Measurements from ENCODE around the gene EPHA4.

Gene EPHA4

DNA sequence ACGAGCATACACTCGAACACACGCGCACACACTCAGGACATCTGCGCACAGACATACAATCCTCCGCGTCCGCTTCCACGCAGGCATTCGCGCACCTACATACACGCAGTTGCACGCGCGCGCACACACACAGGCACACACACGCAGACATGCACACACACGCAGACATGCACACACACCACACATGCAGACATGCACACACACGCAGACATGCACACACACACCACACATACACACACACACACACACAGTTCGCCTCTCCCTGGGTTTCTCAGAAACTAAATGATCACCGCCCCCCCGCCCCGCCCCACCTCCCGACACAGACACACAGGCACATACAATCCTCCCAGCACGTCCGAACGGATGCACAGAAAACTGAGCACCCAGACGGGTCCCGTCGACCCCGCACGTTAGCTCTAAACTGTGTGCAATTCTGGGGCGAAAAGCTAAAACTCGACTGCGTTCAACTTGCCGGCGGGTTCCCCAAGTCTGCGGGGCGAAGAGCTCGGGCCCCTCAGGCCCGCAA lies 1.0 kb downstream of the EPHA4 start:
- WGBS, result 17% methylated on average over 41 of the region's 41 CpGs
- Histone ChIP-seq H2BK12ac (ENCODE audit: low read length in 2 of 2) (peak overlapping the region in 1 of 2 experiments; percentile 45), H3K4ac (ENCODE audit: low read depth in 1 of 2, low read length in 2 of 2) (no peak overlapping the region), H3K27me3 (ENCODE audit: control insufficient read depth in 1 of 2, insufficient read depth in 1 of 2, low read length in 2 of 2) (no peaks in the 10 kb centered on the region), H2BK5ac (ENCODE audit: low read depth, low read length, poor library complexity, severe bottlenecking) (no peak overlapping the region), H3K9me3 (ENCODE audit: control insufficient read depth, low read length) (no peaks in the 10 kb centered on the region), H3K4me2 (ENCODE audit: low read length, poor library complexity, severe bottlenecking) (peak overlapping the region; percentile 77), H3K14ac (ENCODE audit: low read length in 2 of 2) (peak overlapping the region in 1 of 2 experiments; percentile 94), H2BK120ac (ENCODE audit: low read depth, low read length) (no peak overlapping the region), H3K9ac (ENCODE audit: low read length) (peak overlapping the region; percentile 92), H4K91ac (ENCODE audit: low read length) (no peak overlapping the region), H3K27ac (ENCODE audit: low read length, poor library complexity, severe bottlenecking) (no peak overlapping the region), H3K4me1 (ENCODE audit: control insufficient read depth, insufficient read depth, low read depth, low read length) (peaks cover 11% of the 10 kb centered on the region), H2AK5ac (ENCODE audit: low read length, severe bottlenecking) (no peak overlapping the region), H2BK15ac (ENCODE audit: low read depth, poor library complexity, severe bottlenecking) (no peak overlapping the region), H2AFZ (ENCODE audit: low read depth, low read length) (peak overlapping the region; percentile 29), H3K36me3 (ENCODE audit: control insufficient read depth in 1 of 2, insufficient read depth in 2 of 2, low read depth in 1 of 2, low read length in 2 of 2) (peaks cover 0 to 4% of the 10 kb centered on the region in 2 experiments), H3K79me1 (replicated peaks; ENCODE audit: low read length, poor library complexity, severe bottlenecking) (peaks cover 7% of the 10 kb centered on the region), H3K18ac (ENCODE audit: low read depth in 1 of 2, low read length in 2 of 2) (peak overlapping the region in 1 of 2 experiments; percentile 86), H3K23ac (ENCODE audit: low read length in 2 of 2) (peak overlapping the region in 1 of 2 experiments; percentile 75), H4K8ac (ENCODE audit: low read length) (no peak overlapping the region), H3K4me3 (ENCODE audit: insufficient read depth in 1 of 2, low read depth in 1 of 2, low read length in 2 of 2) (peak overlapping the region; percentile 82 to 100)
- DNase-seq, result peak; percentile 48

DNA sequence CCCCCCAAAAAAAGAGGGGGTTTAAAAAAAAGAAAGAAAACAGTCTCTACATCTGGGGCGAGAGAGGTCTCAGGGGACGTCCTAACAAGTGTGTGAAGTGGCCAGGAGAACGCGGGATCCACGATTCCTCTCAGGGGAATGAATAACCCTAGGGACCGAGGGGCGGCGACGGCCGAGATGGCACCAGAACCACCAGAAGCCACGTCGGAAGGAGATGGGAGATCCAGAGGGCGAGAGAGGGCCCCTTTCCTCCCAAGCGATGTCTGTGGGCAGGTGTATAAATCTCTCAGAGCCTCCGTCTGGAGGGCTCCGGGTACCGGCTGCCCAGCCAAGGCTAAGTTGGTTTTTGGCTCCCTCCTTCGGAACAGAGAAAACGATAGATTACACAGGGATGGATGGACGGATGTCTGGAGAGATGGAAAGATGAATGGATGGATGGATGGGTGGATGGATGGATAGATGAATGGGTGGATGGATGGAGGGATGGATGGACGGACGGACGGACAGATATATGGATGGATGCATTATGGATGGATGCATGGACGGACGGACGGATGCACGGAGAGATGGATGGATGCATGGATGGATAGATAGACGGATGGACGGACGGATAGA lies 1.7 kb downstream of the EPHA4 start:
- H3K4me3 ChIP-seq (ENCODE audit: insufficient read depth in 1 of 2, low read depth in 1 of 2, low read length in 2 of 2), result peak overlapping the region; percentile 82 to 100
- peaks cover 11% of the 10 kb centered on the region for H3K4me1 ChIP-seq (ENCODE audit: control insufficient read depth, insufficient read depth, low read depth, low read length)
- H3K14ac ChIP-seq (ENCODE audit: low read length in 2 of 2), result peak overlapping the region in 1 of 2 experiments; percentile 94
- H3K9ac ChIP-seq (ENCODE audit: low read length), result peak overlapping the region; percentile 92
- no peak overlapping the region for H2BK5ac ChIP-seq (ENCODE audit: low read depth, low read length, poor library complexity, severe bottlenecking)
- H3K27ac ChIP-seq (ENCODE audit: low read length, poor library complexity, severe bottlenecking), result peak overlapping the region; percentile 23
- peak; percentile 34 for DNase-seq
- peaks cover 7% of the 10 kb centered on the region for H3K79me1 ChIP-seq (replicated peaks; ENCODE audit: low read length, poor library complexity, severe bottlenecking)
- no peak overlapping the region for H2AK5ac ChIP-seq (ENCODE audit: low read length, severe bottlenecking)
- no peak overlapping the region for H3K4ac ChIP-seq (ENCODE audit: low read depth in 1 of 2, low read length in 2 of 2)
- H3K23ac ChIP-seq (ENCODE audit: low read length in 2 of 2), result no peak overlapping the region
- H2BK15ac ChIP-seq (ENCODE audit: low read depth, poor library complexity, severe bottlenecking), result no peak overlapping the region
- H4K8ac ChIP-seq (ENCODE audit: low read length), result no peak overlapping the region
- no peak overlapping the region for H2BK12ac ChIP-seq (ENCODE audit: low read length in 2 of 2)
- no peak overlapping the region for H2AFZ ChIP-seq (ENCODE audit: low read depth, low read length)
- H2BK120ac ChIP-seq (ENCODE audit: low read depth, low read length), result no peak overlapping the region
- WGBS, result 7% methylated on average over 26 of the region's 30 CpGs
- no peak overlapping the region for H4K91ac ChIP-seq (ENCODE audit: low read length)
- no peaks in the 10 kb centered on the region for H3K27me3 ChIP-seq (ENCODE audit: control insufficient read depth in 1 of 2, insufficient read depth in 1 of 2, low read length in 2 of 2)
- H3K4me2 ChIP-seq (ENCODE audit: low read length, poor library complexity, severe bottlenecking), result peak overlapping the region; percentile 53
- no peaks in the 10 kb centered on the region for H3K9me3 ChIP-seq (ENCODE audit: control insufficient read depth, low read length)
- peaks cover 0 to 4% of the 10 kb centered on the region in 2 experiments for H3K36me3 ChIP-seq (ENCODE audit: control insufficient read depth in 1 of 2, insufficient read depth in 2 of 2, low read depth in 1 of 2, low read length in 2 of 2)
- H3K18ac ChIP-seq (ENCODE audit: low read depth in 1 of 2, low read length in 2 of 2), result no peak overlapping the region

DNA sequence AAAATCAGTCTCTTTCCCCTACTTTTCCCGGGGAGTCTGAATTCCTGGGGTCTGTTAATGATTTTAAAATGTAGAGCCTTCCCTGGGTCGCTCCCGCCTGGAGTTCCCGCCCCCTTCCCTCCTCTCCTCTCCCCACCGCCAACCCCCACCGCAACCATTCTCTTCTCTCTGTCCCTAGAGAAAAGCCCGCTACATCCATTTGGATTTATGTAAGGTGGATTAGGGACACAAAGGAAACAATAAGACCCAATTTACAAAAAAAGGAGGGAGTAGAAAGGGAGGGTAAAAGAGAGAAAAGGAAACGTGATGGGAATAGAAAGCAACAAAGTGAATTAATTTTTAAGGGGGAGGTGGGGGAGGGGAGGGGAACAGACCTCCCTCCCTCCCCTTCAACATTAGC lies 2.2 kb downstream of the EPHA4 start:
- H4K91ac ChIP-seq (ENCODE audit: low read length), result no peak overlapping the region
- H3K23ac ChIP-seq (ENCODE audit: low read length in 2 of 2), result no peak overlapping the region
- H2AK5ac ChIP-seq (ENCODE audit: low read length, severe bottlenecking), result no peak overlapping the region
- no peak overlapping the region for H3K27ac ChIP-seq (ENCODE audit: low read length, poor library complexity, severe bottlenecking)
- H2BK120ac ChIP-seq (ENCODE audit: low read depth, low read length), result no peak overlapping the region
- no peak overlapping the region for H2BK12ac ChIP-seq (ENCODE audit: low read length in 2 of 2)
- H2BK15ac ChIP-seq (ENCODE audit: low read depth, poor library complexity, severe bottlenecking), result peak overlapping the region; percentile 26
- H3K4me3 ChIP-seq (ENCODE audit: insufficient read depth in 1 of 2, low read depth in 1 of 2, low read length in 2 of 2), result peak overlapping the region; percentile 82 to 100
- H3K27me3 ChIP-seq (ENCODE audit: control insufficient read depth in 1 of 2, insufficient read depth in 1 of 2, low read length in 2 of 2), result no peaks in the 10 kb centered on the region
- no peak overlapping the region for H4K8ac ChIP-seq (ENCODE audit: low read length)
- peak overlapping the region; percentile 92 for H3K9ac ChIP-seq (ENCODE audit: low read length)
- H3K79me1 ChIP-seq (replicated peaks; ENCODE audit: low read length, poor library complexity, severe bottlenecking), result peaks cover 7% of the 10 kb centered on the region
- no peak overlapping the region for H3K18ac ChIP-seq (ENCODE audit: low read depth in 1 of 2, low read length in 2 of 2)
- peaks cover 11% of the 10 kb centered on the region for H3K4me1 ChIP-seq (ENCODE audit: control insufficient read depth, insufficient read depth, low read depth, low read length)
- no peaks in the 10 kb centered on the region for H3K9me3 ChIP-seq (ENCODE audit: control insufficient read depth, low read length)
- H3K4me2 ChIP-seq (ENCODE audit: low read length, poor library complexity, severe bottlenecking), result peak overlapping the region; percentile 53
- no peak overlapping the region for H3K14ac ChIP-seq (ENCODE audit: low read length in 2 of 2)
- DNase-seq, result no peak
- no peak overlapping the region for H2AFZ ChIP-seq (ENCODE audit: low read depth, low read length)
- peaks cover 0 to 4% of the 10 kb centered on the region in 2 experiments for H3K36me3 ChIP-seq (ENCODE audit: control insufficient read depth in 1 of 2, insufficient read depth in 2 of 2, low read depth in 1 of 2, low read length in 2 of 2)
- 0% methylated on average over 1 of the region's 8 CpGs for WGBS
- peak overlapping the region; percentile 33 for H2BK5ac ChIP-seq (ENCODE audit: low read depth, low read length, poor library complexity, severe bottlenecking)
- no peak overlapping the region for H3K4ac ChIP-seq (ENCODE audit: low read depth in 1 of 2, low read length in 2 of 2)

DNA sequence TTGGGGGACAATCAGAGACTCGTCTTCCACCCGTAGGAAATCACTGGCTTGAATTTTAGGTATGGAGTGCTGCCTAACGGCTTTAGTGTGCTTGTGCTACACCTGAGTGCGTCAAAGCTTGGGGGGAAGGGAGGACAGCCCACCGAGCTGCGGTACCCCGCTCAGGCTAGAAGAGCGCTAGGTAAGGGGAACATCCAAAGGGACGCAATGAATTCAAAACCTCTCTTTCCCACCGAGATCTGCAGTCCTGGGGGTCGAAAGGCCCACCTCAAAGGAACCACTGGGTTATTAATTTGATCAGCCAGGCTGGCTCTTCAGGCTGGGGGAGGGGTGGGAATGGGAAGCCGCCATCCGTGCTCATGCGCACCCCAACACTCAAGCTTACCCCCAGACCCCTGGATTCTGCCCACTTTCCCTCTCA lies 2.7 kb downstream of the EPHA4 start:
- H2AK5ac ChIP-seq (ENCODE audit: low read length, severe bottlenecking), result peak overlapping the region; percentile 81
- H3K23ac ChIP-seq (ENCODE audit: low read length in 2 of 2), result no peak overlapping the region
- no peak overlapping the region for H3K9ac ChIP-seq (ENCODE audit: low read length)
- peak overlapping the region; percentile 26 for H2BK15ac ChIP-seq (ENCODE audit: low read depth, poor library complexity, severe bottlenecking)
- 23% methylated on average over 8 of the region's 14 CpGs for WGBS
- no peak overlapping the region for H4K91ac ChIP-seq (ENCODE audit: low read length)
- H2BK12ac ChIP-seq (ENCODE audit: low read length in 2 of 2), result peak overlapping the region; percentile 31 to 42
- H3K4ac ChIP-seq (ENCODE audit: low read depth in 1 of 2, low read length in 2 of 2), result no peak overlapping the region
- no peak for DNase-seq
- peak overlapping the region in 1 of 2 experiments; percentile 53 for H3K4me3 ChIP-seq (ENCODE audit: insufficient read depth in 1 of 2, low read depth in 1 of 2, low read length in 2 of 2)
- no peak overlapping the region for H2BK120ac ChIP-seq (ENCODE audit: low read depth, low read length)
- H3K14ac ChIP-seq (ENCODE audit: low read length in 2 of 2), result no peak overlapping the region
- H3K27me3 ChIP-seq (ENCODE audit: control insufficient read depth in 1 of 2, insufficient read depth in 1 of 2, low read length in 2 of 2), result no peaks in the 10 kb centered on the region
- peak overlapping the region; percentile 39 for H3K27ac ChIP-seq (ENCODE audit: low read length, poor library complexity, severe bottlenecking)
- peak overlapping the region; percentile 53 for H3K4me2 ChIP-seq (ENCODE audit: low read length, poor library complexity, severe bottlenecking)
- H3K18ac ChIP-seq (ENCODE audit: low read depth in 1 of 2, low read length in 2 of 2), result peak overlapping the region; percentile 52 to 56
- peaks cover 7% of the 10 kb centered on the region for H3K79me1 ChIP-seq (replicated peaks; ENCODE audit: low read length, poor library complexity, severe bottlenecking)
- no peak overlapping the region for H2AFZ ChIP-seq (ENCODE audit: low read depth, low read length)
- H3K36me3 ChIP-seq (ENCODE audit: control insufficient read depth in 1 of 2, insufficient read depth in 2 of 2, low read depth in 1 of 2, low read length in 2 of 2), result peaks cover 0 to 4% of the 10 kb centered on the region in 2 experiments
- H3K9me3 ChIP-seq (ENCODE audit: control insufficient read depth, low read length), result no peaks in the 10 kb centered on the region
- peaks cover 11% of the 10 kb centered on the region for H3K4me1 ChIP-seq (ENCODE audit: control insufficient read depth, insufficient read depth, low read depth, low read length)
- peak overlapping the region; percentile 33 for H2BK5ac ChIP-seq (ENCODE audit: low read depth, low read length, poor library complexity, severe bottlenecking)
- peak overlapping the region; percentile 31 for H4K8ac ChIP-seq (ENCODE audit: low read length)
